ENCODE data around the gene SLC15A1. TPM values are rescaled to one million over a fixed set of nuclear protein-coding genes. Genes with fewer than 3 reads are reported as not detected.

SLC15A1 gene
- total RNA-seq, 2 donors from 2014 or later: 0.34 to 1.3 TPM

DNA sequence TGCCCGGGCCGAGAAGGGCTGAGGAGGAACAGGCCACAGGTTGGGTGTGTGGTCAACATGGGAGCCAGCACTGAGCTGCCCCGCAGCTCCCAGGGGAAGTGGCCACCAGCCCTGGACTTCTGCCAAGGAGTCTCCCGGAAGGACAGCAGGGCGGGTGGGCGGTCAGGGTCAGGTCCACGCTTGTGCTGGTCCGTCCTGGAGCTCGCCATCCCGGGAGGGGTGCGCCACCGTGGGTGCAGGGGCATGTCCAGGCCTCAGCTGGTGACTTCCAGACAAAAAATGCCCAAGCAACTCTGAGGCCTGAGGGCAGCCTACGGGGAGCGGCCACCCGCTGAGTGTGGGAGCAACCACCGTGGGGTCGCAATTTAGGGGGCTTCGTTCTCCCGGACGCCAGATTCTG lies 21.4 kb upstream of the SLC15A1 start:
- TF ChIP-seq, protein P1, sequence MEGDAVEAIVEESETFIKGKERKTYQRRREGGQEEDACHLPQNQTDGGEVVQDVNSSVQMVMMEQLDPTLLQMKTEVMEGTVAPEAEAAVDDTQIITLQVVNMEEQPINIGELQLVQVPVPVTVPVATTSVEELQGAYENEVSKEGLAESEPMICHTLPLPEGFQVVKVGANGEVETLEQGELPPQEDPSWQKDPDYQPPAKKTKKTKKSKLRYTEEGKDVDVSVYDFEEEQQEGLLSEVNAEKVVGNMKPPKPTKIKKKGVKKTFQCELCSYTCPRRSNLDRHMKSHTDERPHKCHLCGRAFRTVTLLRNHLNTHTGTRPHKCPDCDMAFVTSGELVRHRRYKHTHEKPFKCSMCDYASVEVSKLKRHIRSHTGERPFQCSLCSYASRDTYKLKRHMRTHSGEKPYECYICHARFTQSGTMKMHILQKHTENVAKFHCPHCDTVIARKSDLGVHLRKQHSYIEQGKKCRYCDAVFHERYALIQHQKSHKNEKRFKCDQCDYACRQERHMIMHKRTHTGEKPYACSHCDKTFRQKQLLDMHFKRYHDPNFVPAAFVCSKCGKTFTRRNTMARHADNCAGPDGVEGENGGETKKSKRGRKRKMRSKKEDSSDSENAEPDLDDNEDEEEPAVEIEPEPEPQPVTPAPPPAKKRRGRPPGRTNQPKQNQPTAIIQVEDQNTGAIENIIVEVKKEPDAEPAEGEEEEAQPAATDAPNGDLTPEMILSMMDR (IDR thresholded peaks at IDR 0.05): no peak
- TF ChIP-seq POLR2A (IDR thresholded peaks at IDR 0.05): no peak
- no peak for TF ChIP-seq POLR2AphosphoS5 (IDR thresholded peaks at IDR 0.05)
- H3K27me3 ChIP-seq (replicated peaks; ENCODE audit: insufficient read depth): no peaks in the 10 kb centered on the region
- no peaks in the 10 kb centered on the region for H3K9me3 ChIP-seq
- intact Hi-C loops (cut with DNase I): no loop called here
- DNase-seq (ENCODE audit: low spot score): no peak
- H3K4me3 ChIP-seq: no peak overlapping the region
- no peaks in the 10 kb centered on the region for H3K4me1 ChIP-seq (replicated peaks)
- no peaks in the 10 kb centered on the region for H3K36me3 ChIP-seq
- 91% methylated on average over 16 of the region's 20 CpGs for WGBS
- no peak overlapping the region for H3K27ac ChIP-seq

DNA sequence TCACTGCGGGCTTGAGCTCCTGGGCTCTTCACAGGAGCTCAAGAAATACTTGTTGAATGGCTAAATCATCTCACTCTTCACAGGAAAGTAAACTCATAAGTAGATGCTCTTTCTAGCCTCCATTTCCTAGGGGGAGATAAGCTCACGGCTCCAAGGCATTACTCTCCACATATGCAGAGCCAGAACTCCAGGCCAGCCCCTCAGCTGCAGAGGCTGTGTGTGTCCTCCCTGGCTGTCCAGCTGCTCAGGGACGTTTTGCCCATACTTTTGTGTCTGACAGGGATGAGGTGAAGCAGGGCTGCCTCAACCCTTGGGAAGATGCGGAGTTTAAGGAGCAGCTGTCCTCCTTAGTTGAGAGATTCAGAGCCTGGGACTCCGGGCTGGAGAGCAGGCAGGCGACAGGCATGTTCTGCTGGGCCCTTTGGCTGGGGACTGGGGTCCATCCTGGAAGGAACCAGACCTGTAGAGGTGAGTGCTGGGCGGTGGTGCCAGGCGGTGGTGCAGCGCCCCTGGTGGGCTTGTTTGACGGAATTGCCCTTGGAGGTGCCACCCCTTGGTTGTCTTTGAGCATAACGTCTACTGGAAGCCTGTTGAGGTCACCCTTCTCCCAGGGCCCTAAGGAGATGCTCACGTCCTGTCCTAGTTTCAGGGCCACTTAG lies 20.5 kb upstream of the SLC15A1 start:
- Histone ChIP-seq H3K4me1 (replicated peaks) (no peaks in the 10 kb centered on the region), H3K9me3 (no peaks in the 10 kb centered on the region), H3K4me3 (no peak overlapping the region), H3K36me3 (no peaks in the 10 kb centered on the region), H3K27ac (no peak overlapping the region), H3K27me3 (replicated peaks; ENCODE audit: insufficient read depth) (no peaks in the 10 kb centered on the region)
- TF ChIP-seq POLR2AphosphoS5 (IDR thresholded peaks at IDR 0.05) (no peak), POLR2A (IDR thresholded peaks at IDR 0.05) (no peak)
- TF ChIP-seq, protein P1 (IDR thresholded peaks at IDR 0.05): no peak
- intact Hi-C loops (cut with DNase I): no loop called here
- WGBS: 88% methylated on average over 12 of the region's 12 CpGs
- no peak for DNase-seq (ENCODE audit: low spot score)

DNA sequence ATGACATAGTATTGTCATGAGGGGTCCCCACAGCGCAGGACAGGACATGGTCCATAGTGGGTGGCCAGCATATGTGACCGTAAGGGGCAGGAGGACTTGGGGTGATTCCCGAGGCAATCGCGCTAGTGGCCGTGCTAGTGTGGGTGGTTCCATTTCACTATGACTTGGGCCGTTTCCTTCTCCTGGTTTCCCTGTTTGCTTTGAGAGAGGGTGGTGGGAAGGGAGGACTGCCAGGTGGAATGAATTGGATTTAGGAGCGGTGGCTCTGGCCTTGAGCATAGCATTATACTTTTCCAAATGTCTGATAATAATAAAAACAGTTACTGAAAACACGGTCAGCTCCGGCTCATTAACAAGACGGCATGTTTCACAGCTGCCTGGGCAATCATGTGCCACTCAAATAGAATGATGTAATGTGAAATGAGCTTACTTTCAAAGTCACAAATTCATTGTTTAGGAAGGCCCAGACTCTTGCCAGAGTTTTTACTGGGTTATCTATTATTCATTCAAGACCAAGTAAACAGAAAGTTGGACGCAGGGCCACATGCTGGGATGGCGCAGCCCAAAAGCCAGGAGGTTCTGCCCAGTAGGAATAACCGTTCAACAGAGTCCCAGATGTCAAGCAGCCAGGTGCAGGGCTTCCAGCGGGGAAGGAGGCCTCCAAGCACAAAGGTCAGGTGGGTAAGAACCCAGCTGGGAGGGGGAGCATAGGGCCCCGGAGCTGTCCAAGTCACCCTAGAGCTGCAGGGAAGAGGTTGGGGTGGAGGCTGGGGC lies 19.6 kb upstream of the SLC15A1 start:
- no peaks in the 10 kb centered on the region for H3K36me3 ChIP-seq
- TF ChIP-seq POLR2A (IDR thresholded peaks at IDR 0.05) (no peak), POLR2AphosphoS5 (IDR thresholded peaks at IDR 0.05) (no peak)
- TF ChIP-seq, protein P1 (IDR thresholded peaks at IDR 0.05): no peak
- no peaks in the 10 kb centered on the region for H3K4me1 ChIP-seq (replicated peaks)
- no peak overlapping the region for H3K4me3 ChIP-seq
- no peaks in the 10 kb centered on the region for H3K9me3 ChIP-seq
- H3K27ac ChIP-seq: no peak overlapping the region
- no peaks in the 10 kb centered on the region for H3K27me3 ChIP-seq (replicated peaks; ENCODE audit: insufficient read depth)
- WGBS: 56% methylated on average over 16 of the region's 16 CpGs
- intact Hi-C loops (cut with DNase I): no loop called here
- DNase-seq (ENCODE audit: low spot score): no peak

DNA sequence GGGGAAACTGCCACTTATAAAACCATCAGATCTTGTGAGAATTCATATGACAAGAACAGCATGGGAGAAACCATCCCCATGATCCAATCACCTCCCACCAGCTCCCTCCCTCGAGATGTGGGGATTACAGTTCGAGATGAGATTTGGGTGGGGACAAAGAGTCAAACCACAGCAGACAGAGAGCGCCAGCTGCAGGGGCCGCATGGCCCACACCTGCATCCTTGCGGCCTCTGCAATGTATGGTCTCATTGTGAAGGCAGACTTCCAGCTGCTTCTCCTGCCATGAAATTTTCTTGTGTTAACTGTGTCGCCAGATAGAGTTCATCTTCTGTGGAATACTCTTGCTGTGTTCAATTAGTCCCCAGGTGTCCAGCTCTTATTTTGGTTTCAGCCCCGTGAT lies 17.3 kb upstream of the SLC15A1 start:
- TF ChIP-seq POLR2A (IDR thresholded peaks at IDR 0.05) (no peak), POLR2AphosphoS5 (IDR thresholded peaks at IDR 0.05) (no peak)
- TF ChIP-seq, protein P1 (IDR thresholded peaks at IDR 0.05): no peak
- 91% methylated on average over 7 of the region's 7 CpGs for WGBS
- intact Hi-C loops (cut with DNase I): no loop called here
- Histone ChIP-seq H3K27me3 (replicated peaks; ENCODE audit: insufficient read depth) (no peaks in the 10 kb centered on the region), H3K4me1 (replicated peaks) (no peaks in the 10 kb centered on the region), H3K27ac (no peak overlapping the region), H3K36me3 (no peaks in the 10 kb centered on the region), H3K9me3 (no peaks in the 10 kb centered on the region), H3K4me3 (no peak overlapping the region)
- DNase-seq (ENCODE audit: low spot score): no peak

DNA sequence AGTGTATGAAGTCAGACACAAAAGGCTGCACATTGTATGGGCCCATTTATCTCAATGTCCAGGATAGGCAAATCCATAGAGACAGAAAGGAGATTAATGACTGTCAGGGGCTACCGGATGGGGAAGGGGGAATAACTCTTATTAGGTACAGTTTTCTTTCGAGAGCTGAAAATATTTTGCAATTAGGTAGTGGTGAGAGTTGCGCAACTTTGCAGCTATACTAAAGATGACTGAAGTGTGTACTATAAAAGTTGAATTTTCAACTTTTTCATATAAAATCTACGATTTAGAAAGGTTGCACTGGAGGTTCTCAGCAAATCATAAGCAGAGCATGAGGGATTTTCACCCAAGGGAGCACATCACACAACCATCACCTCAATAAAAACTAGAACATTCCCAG lies 16.1 kb upstream of the SLC15A1 start:
- no peaks in the 10 kb centered on the region for H3K27me3 ChIP-seq (replicated peaks; ENCODE audit: insufficient read depth)
- no peaks in the 10 kb centered on the region for H3K4me1 ChIP-seq (replicated peaks)
- H3K27ac ChIP-seq: no peak overlapping the region
- WGBS: 84% methylated on average over 4 of the region's 4 CpGs
- no peaks in the 10 kb centered on the region for H3K9me3 ChIP-seq
- no peaks in the 10 kb centered on the region for H3K36me3 ChIP-seq
- TF ChIP-seq, protein P1 (IDR thresholded peaks at IDR 0.05): no peak
- TF ChIP-seq POLR2AphosphoS5 (IDR thresholded peaks at IDR 0.05): no peak
- TF ChIP-seq POLR2A (IDR thresholded peaks at IDR 0.05): no peak
- H3K4me3 ChIP-seq: no peak overlapping the region
- DNase-seq (ENCODE audit: low spot score): no peak
- intact Hi-C loops (cut with DNase I): no loop called here
